Panc1 (cell line): ENCODE measurements around the gene TMEM184A.
A peak's percentile ranks its signal among the peaks of the same experiment; 100 is the strongest.

ENCODE experiments used
- CTCF ChIP-seq: fragments of 450-650 bp; IDR thresholded peaks from 2 replicates; pipeline ENCODE4 v1.5.1; 2017; ENCODE audit warnings: mild to moderate bottlenecking
- POLR2AphosphoS5 ChIP-seq: IDR thresholded peaks from 2 replicates; pipeline ENCODE4 v1.6.1; 2012; ENCODE audit warnings: mild to moderate bottlenecking, low read depth, low read length, moderate library complexity
- SIN3A ChIP-seq: IDR thresholded peaks from 2 replicates; pipeline ENCODE4 v1.6.1; 2012; ENCODE audit warnings: low read depth, mild to moderate bottlenecking, low read length, moderate library complexity, borderline replicate concordance; ENCODE audit not compliant: insufficient read depth

- TF ChIP-seq POLR2AphosphoS5 (peak; percentile 64; the same call in 1 of the 2 replicates), CTCF (no peak), SIN3A (no peak)
Observed at GRCh38 chr7:1512781-1513656, 43.0 kb downstream of the TMEM184A start.
